Neural cell (in vitro differentiated cells): Measurements from ENCODE around the gene RASAL2. TPM values are rescaled to one million over a fixed set of nuclear protein-coding genes. Genes with fewer than 3 reads are reported as not detected.

Experiments used
- H2AFZ ChIP-seq: fragments of 200-600, 300-800 bp; sonication (generic), shearing (Covaris generic); 2 replicates; pipeline ENCODE4 v1.6.0; 2014; ENCODE audit warnings: low read depth, mild to moderate bottlenecking, antibody characterized with exemption, low read length, moderate library complexity
- H3F3A ChIP-seq: fragments of 200-600 bp; shearing (Covaris generic); 2 replicates; pipeline ENCODE4 v1.6.1; 2016; ENCODE audit warnings: mild to moderate bottlenecking, moderate library complexity, mixed read lengths, antibody characterized with exemption, low read length; ENCODE audit not compliant: insufficient read depth, poor library complexity, severe bottlenecking
- H3K27ac ChIP-seq: fragments of 200-600, 300-800 bp; sonication (generic), shearing (Covaris generic); 2 replicates; pipeline ENCODE4 v1.5.1; 2014; ENCODE audit warnings: mild to moderate bottlenecking, low read length, moderate library complexity
- H3K27me3 ChIP-seq: fragments of 300-800, 200-600 bp; sonication (generic), shearing (Covaris generic); 2 replicates; pipeline ENCODE4 v1.6.0; 2014; ENCODE audit warnings: mild to moderate bottlenecking, low read depth, low read length, moderate library complexity; ENCODE audit not compliant: insufficient read depth
- H3K36me3 ChIP-seq: fragments of 300-800, 200-600 bp; sonication (generic), shearing (Covaris generic); 2 replicates; pipeline ENCODE4 v1.5.1; 2014; ENCODE audit warnings: mild to moderate bottlenecking, antibody characterized with exemption, low read length, moderate library complexity; ENCODE audit not compliant: insufficient read depth
- H3K4me2 ChIP-seq: fragments of 300-800, 200-600 bp; sonication (generic), shearing (Covaris generic); 2 replicates; pipeline ENCODE4 v1.6.0; 2014; ENCODE audit warnings: mild to moderate bottlenecking, low read length
- H3K4me3 ChIP-seq: fragments of 300-800, 200-600 bp; sonication (generic), shearing (Covaris generic); 2 replicates; pipeline ENCODE4 v1.5.1; 2014; ENCODE audit warnings: mild to moderate bottlenecking, low read length, moderate library complexity
- H3K79me2 ChIP-seq: fragments of 200-600 bp; shearing (Covaris generic); replicated peaks from 2 replicates; pipeline ENCODE4 v1.6.0; 2014; ENCODE audit warnings: mild to moderate bottlenecking, low read length, moderate library complexity; ENCODE audit not compliant: insufficient read depth
- H3K9ac ChIP-seq: fragments of 300-800, 200-600 bp; sonication (generic), shearing (Covaris generic); 2 replicates; pipeline ENCODE4 v1.6.1; 2016; ENCODE audit warnings: mild to moderate bottlenecking, low read length, mixed read lengths
- H3K9me2 ChIP-seq: fragments of 200-600 bp; shearing (Covaris generic); 2 replicates; pipeline ENCODE4 v1.6.1; 2016; ENCODE audit warnings: mild to moderate bottlenecking, low read length, mixed read lengths; ENCODE audit not compliant: insufficient read depth
- H3K9me3 ChIP-seq: fragments of 200-600, 300-800 bp; sonication (generic), shearing (Covaris generic); 2 replicates; pipeline ENCODE4 v1.6.1; 2016; ENCODE audit warnings: mild to moderate bottlenecking, mixed run types, low read length, moderate library complexity, mixed read lengths
- H4K20me1 ChIP-seq: fragments of 200-600 bp; shearing (Covaris generic); 2 replicates; pipeline ENCODE4 v1.6.1; 2016; ENCODE audit warnings: mild to moderate bottlenecking, mixed run types; ENCODE audit not compliant: insufficient read depth
- EP300 ChIP-seq: fragments of 450-650 bp; conservative IDR thresholded peaks from 2 replicates; pipeline ENCODE4 v1.6.1; 2014; ENCODE audit warnings: antibody characterized with exemption, mild to moderate bottlenecking, moderate library complexity; ENCODE audit not compliant: poor library complexity, severe bottlenecking
- EZH2 ChIP-seq: fragments of 200-600, 300-800 bp; shearing (Covaris generic), sonication (generic); IDR thresholded peaks from 2 replicates; pipeline ENCODE4 v1.6.1; 2014; ENCODE audit warnings: antibody characterized with exemption, low read length, borderline replicate concordance, mild to moderate bottlenecking; ENCODE audit not compliant: insufficient read depth, poor library complexity, severe bottlenecking
- MXI1 ChIP-seq: fragments of 450-650 bp; conservative IDR thresholded peaks from 2 replicates; pipeline ENCODE4 v1.6.1; 2014; ENCODE audit warnings: antibody characterized with exemption, mild to moderate bottlenecking; ENCODE audit not compliant: poor library complexity, severe bottlenecking
- POLR2AphosphoS5 ChIP-seq: IDR thresholded peaks from 2 replicates; pipeline ENCODE4 v1.6.1; 2012
- RAD21 ChIP-seq: fragments of 450-650 bp; conservative IDR thresholded peaks from 2 replicates; pipeline ENCODE4 v1.6.1; 2014; ENCODE audit warnings: antibody characterized with exemption, mild to moderate bottlenecking, moderate library complexity
- REST ChIP-seq: IDR thresholded peaks from 2 replicates; pipeline ENCODE4 v1.6.1; 2012; ENCODE audit warnings: borderline replicate concordance
- SMC3 ChIP-seq: fragments of 450-650 bp; conservative IDR thresholded peaks from 2 replicates; pipeline ENCODE4 v1.6.1; 2014; ENCODE audit warnings: antibody characterized with exemption, mild to moderate bottlenecking, moderate library complexity; ENCODE audit not compliant: poor library complexity
- TAF1 ChIP-seq: IDR thresholded peaks from 2 replicates; pipeline ENCODE4 v1.6.1; 2012; ENCODE audit warnings: low read depth
- polyA plus RNA-seq: library from polyadenylated mRNA; depleted of rRNA; stranded (reverse); fragments of >200 nt; gene quantifications from 2 replicates; pipeline ENCODE4 v1.2.3, GENCODE V29; 2014
- TF ChIP-seq, protein P1 (sequence below): fragments of 450-650 bp; IDR thresholded peaks from 2 replicates; pipeline ENCODE4 v1.5.1; 2014; ENCODE audit warnings: antibody characterized with exemption, mild to moderate bottlenecking, moderate library complexity; ENCODE audit not compliant: poor library complexity, severe bottlenecking

Gene RASAL2
- polyA plus RNA-seq, 1 donor from 2014 or later = 73.3 TPM

DNA sequence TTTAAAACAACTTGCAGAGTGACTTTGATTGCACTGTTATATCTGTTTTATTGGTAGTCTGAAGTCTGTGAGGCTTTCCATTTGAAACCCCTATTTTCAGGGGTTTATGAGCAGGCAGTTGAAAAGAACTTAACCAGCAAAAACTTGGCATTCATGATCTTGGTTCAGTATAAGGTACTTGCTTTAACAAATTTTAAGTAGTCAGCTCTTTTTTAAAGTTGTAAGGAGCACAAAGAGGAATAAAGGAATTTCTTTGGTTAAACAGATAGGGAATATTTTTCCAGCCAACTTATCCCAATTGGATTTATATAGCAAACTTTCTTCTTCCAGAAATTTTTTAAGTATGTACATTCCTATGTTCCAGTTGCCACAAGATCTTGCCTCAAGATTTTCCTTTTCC is 138.2 kb downstream of the RASAL2 start:
- no peak overlapping the region for H3K9ac ChIP-seq
- H3F3A ChIP-seq = no peaks in the 10 kb centered on the region
- H3K4me3 ChIP-seq = no peak overlapping the region
- H3K27ac ChIP-seq = no peak overlapping the region
- no peaks in the 10 kb centered on the region for H4K20me1 ChIP-seq
- no peak overlapping the region for H2AFZ ChIP-seq
- H3K9me3 ChIP-seq = no peaks in the 10 kb centered on the region
- H3K79me2 ChIP-seq = no peaks in the 10 kb centered on the region
- no peaks in the 10 kb centered on the region for H3K27me3 ChIP-seq
- H3K4me2 ChIP-seq = no peak overlapping the region
- no peaks in the 10 kb centered on the region for H3K9me2 ChIP-seq
- TF ChIP-seq EP300 = no peak
- no peak for TF ChIP-seq RAD21
- TF ChIP-seq, protein P1, sequence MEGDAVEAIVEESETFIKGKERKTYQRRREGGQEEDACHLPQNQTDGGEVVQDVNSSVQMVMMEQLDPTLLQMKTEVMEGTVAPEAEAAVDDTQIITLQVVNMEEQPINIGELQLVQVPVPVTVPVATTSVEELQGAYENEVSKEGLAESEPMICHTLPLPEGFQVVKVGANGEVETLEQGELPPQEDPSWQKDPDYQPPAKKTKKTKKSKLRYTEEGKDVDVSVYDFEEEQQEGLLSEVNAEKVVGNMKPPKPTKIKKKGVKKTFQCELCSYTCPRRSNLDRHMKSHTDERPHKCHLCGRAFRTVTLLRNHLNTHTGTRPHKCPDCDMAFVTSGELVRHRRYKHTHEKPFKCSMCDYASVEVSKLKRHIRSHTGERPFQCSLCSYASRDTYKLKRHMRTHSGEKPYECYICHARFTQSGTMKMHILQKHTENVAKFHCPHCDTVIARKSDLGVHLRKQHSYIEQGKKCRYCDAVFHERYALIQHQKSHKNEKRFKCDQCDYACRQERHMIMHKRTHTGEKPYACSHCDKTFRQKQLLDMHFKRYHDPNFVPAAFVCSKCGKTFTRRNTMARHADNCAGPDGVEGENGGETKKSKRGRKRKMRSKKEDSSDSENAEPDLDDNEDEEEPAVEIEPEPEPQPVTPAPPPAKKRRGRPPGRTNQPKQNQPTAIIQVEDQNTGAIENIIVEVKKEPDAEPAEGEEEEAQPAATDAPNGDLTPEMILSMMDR = no peak
- no peak for TF ChIP-seq REST
- TF ChIP-seq MXI1 = no peak
- no peaks in the 10 kb centered on the region for H3K36me3 ChIP-seq

GRCh38 chr1:178232949-178233348 is 139.0 kb downstream of the RASAL2 start:
- no peak overlapping the region for H3K27ac ChIP-seq
- no peaks in the 10 kb centered on the region for H3K36me3 ChIP-seq
- H3K27me3 ChIP-seq = no peaks in the 10 kb centered on the region
- H3K9me3 ChIP-seq = no peaks in the 10 kb centered on the region
- no peaks in the 10 kb centered on the region for H3K9me2 ChIP-seq
- H3K4me3 ChIP-seq = no peak overlapping the region
- no peaks in the 10 kb centered on the region for H3K79me2 ChIP-seq
- H3K4me2 ChIP-seq = no peak overlapping the region
- H2AFZ ChIP-seq = no peak overlapping the region
- no peaks in the 10 kb centered on the region for H4K20me1 ChIP-seq
- H3K9ac ChIP-seq = no peak overlapping the region
- TF ChIP-seq TAF1 (no peak), MXI1 (no peak), POLR2AphosphoS5 (no peak), EZH2 (no peak), REST (no peak), RAD21 (no peak), EP300 (no peak), SMC3 (no peak)
- TF ChIP-seq, protein P1 = no peak
- no peaks in the 10 kb centered on the region for H3F3A ChIP-seq
